HG02678 (cell line): ENCODE data around the gene HDAC10.
A peak's percentile ranks its signal among the peaks of the same experiment; 100 is the strongest.

Experiments
- ATAC-seq: cut with Tn5 transposase; IDR thresholded peaks from one replicate; pipeline ENCODE4 v1.9.1; 2021; ENCODE audit warnings: mild to moderate bottlenecking, moderate library complexity; ENCODE audit not compliant: unreplicated experiment

Gene HDAC10

GRCh38 chr22:50270666-50271394 is 19.8 kb upstream of the HDAC10 start:
- ATAC-seq = no peak

DNA sequence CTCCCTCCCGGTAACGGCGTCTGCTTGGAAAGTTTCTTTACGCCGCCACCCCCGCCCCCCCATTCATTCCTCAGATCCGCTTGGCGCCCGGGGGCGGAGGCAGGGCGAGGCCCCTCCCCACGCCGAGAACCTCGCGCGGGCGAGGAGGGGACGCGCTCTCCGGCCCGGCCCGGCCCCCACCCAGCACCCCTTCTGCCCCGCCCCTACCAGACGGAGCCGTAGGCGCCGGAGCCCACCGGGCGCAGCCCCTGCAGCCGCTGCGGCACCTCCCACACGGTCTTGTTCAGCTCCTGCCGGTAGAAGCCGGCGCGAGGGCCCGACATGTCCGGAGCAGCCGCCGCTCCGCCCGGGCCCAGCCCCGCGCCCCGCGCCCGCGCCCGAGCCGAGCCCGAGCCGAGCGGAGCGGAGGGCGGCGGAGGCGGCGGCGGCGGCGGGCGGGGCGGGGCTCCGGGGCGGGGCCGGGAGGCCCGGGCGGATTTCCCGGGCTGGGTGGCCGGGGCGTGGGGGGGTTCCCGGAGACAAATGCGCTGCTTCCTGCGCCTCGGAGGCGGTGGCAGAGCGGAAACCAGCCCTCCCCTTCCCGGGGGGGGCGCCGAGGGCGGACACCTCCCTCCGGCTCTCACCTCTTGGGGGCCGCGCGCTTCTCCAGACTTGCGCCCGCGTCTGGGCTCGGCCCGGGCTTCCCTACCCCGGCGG is 19.1 kb upstream of the HDAC10 start, which contains the start of gene MAPK11:
TSS of gene MAPK11 (minus strand) at position 411 of the 696 bp plus-strand sequence. CDS start at position 323, 88 bp downstream.
- peak; percentile 41 for ATAC-seq

DNA sequence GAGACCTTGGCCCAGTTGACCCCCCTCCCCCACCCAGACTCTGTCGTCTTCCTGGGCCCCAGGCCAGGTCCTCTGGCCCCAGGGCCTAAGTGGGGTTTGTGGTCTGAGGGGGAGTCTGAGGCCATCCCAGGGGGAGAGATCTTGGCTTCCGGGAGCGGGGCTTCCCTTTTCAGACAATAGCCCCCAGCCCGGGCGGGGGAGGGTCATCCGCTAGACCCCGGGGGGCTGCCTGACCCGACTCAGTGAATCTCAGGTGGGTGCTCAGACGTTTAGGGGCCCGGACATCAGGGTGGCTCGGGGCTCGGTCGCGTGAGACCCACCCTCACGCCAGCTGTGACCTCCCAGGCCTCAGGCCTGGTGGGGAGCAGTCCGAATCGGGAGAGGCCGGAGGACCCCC is 18.5 kb upstream of the HDAC10 start:
- ATAC-seq = no peak

DNA sequence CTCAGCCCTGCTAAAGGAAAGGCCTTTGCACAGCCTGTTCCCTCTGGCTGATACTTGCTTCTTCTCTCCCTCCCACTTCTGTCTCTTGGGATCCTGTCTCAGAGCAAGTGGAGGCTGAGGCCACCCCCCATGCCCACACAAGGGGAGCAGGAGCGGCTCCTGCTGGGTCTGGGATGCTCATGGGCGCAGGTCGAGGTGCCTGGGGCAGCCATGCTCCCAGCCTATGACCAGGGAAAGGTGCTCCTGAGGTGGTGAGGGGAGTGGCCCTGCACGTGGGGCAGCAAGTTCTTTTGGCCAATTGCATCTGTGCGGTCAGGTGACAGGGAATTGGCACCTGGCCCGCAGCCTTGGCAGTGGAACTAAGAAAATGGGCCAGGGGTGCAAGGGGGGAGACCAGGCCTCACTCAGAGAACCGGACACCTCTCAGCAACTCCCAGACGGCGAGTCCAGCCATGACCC is 17.6 kb upstream of the HDAC10 start:
- ATAC-seq = no peak

GRCh38 chr22:50267591-50268390 is 16.7 kb upstream of the HDAC10 start:
- ATAC-seq = no peak

- ATAC-seq = no peak
Observed at GRCh38 chr22:50266994-50267393, 15.9 kb upstream of the HDAC10 start.

- no peak for ATAC-seq
Observed at GRCh38 chr22:50264946-50265669, 14.0 kb upstream of the HDAC10 start.

- no peak for ATAC-seq
Observed at GRCh38 chr22:50264104-50264745, 13.2 kb upstream of the HDAC10 start.

DNA sequence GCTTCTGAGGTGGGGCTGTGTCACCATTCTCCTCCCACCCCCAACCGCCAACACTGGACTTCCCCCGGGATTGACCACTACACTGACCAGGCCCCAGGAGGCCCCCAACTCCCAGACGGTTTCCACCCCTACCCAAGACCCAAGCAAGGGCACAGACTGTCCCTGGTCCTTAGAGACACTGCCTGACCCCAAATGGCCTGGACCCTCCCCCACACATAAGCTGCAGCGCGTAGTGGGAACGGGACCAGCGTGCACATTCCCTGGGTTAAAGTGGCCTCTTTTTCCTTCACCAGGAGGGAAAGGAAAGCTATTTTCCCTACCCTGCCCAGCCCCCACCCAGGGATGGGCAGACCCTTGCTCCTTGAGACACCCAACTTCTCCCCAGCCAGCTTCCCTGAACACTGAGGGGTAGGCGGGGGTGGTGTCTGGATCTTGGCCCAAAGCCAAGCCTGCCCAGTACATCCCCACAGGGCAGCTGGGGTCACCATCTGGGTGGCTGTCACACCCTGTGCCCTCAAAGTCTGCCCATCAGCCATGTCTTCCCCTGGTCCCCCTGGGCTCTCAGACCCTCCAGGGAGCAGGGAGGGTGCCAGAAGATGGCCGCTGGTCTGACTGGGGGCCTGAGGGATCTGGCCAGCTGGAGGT is 12.0 kb upstream of the HDAC10 start:
- no peak for ATAC-seq

GRCh38 chr22:50262460-50262911 is 11.4 kb upstream of the HDAC10 start:
- ATAC-seq = no peak

- peak; percentile 52 for ATAC-seq
Observed at GRCh38 chr22:50261615-50262459, 10.8 kb upstream of the HDAC10 start, which contains the start of gene MAPK12. Gene MAPK12 (minus strand): TSS chr22:50261683. CDS start chr22:50261509, 174 bp downstream.

DNA sequence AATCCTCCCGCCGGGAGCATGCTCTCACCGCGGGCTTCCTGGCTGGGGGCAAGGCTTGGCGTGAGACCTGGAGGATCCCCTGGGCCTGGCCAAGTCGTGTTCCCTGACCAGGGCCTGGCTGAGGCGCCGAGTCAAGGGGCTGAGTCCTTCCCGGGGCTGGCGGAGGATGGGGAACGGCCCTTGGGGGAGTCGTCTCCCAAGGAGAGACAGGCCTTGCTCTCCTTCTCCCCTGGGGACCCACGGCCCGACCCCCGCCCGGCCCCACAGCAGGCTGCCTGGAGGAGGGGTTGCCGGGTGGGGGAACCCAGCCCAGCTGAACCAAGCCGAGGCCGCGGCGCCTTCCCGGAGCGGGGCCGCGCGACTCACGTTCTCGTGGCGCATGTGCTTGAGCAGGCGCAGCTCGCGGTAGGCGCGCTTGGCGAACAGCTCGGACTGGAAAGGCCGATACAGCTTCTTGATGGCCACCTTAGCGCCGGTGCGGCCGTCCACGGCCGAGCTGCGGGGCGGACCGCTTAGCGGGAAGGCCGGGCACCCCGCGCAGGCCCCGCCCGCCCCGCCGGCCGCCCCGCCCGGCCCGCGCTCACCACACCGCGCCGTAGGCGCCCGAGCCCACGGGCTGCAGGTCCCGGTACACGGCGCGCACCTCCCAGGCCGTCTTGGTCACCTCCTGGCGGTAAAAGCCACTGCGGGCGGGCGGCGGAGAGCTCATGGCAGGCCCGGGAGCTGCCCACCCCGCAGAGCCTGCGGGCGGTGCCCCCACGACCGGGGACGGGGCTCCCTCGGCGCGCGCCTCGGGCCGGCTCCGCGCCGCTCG is 9.9 kb upstream of the HDAC10 start:
- ATAC-seq = peak; percentile 28

GRCh38 chr22:50260434-50260800 is 9.4 kb upstream of the HDAC10 start:
- ATAC-seq = no peak

- ATAC-seq = no peak
Observed at GRCh38 chr22:50259302-50259701, 8.2 kb upstream of the HDAC10 start.

GRCh38 chr22:50258361-50259292 is 7.6 kb upstream of the HDAC10 start:
- ATAC-seq = no peak

- no peak for ATAC-seq
Observed at GRCh38 chr22:50257451-50258360, 6.6 kb upstream of the HDAC10 start.
